Measurements from ENCODE around the gene LCE1A. TPM values are rescaled to one million over a fixed set of nuclear protein-coding genes. Genes with fewer than 3 reads are reported as not detected.
A peak's percentile ranks its signal among the peaks of the same experiment; 100 is the strongest.

The LCE1A gene
- total RNA-seq: not detected

DNA sequence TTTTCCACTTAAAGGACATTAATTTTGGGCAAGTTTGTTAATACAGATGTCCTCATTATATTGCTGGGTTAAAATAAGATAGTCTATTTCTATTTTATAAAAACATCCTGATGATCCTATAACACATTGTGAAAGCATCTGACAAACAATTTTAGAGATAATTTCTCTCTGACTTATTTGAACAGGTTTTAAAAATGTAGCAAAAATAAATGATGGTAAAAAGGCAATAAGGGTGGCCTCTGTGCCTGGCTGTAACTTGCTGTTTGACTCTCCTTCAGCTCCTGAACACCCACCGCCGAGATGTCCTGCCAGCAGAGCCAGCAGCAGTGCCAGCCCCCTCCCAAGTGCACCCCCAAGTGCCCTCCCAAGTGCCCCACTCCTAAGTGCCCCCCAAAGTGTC is at the start of gene LCE1A:
Gene LCE1A, plus strand, starts transcription at position 301 of the 400 bp plus-strand sequence. Its CDS starts 0 bp downstream, at position 301.
- DNase-seq: no peak

DNA sequence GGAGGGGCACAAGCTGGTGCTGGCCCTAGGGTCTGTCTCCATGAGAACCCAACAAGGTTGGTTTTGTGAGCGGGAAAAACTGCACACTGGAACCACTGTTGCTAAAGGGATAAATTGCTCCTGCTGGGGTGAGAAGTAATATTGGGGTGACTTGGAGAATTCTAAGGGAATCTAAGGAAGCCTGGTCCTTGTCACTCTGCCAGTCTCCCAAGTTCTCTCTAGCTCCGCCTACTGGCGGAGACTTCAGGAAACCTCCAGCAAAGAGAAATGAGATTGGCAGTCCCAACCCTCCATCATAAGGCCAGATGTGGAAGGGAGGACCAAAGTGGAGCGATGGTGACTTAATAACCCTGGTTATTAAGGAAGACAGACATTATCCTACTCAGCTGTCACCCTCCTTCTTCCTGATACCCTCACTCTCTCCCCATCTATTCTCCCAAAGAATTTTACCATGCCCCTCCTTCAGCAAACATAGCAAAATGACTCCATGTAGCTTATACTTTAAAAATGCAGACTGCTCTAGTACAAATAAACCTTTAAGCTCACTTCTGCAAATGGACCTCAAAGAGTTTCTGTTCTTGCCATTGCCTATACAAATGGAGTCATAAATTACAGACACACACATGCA is 49.6 kb upstream of the LCE1A start:
- no peak for DNase-seq

- no peak for DNase-seq
These were observed 44.2 kb upstream of the LCE1A start for GRCh38 chr1:152783095-152783494.

DNA sequence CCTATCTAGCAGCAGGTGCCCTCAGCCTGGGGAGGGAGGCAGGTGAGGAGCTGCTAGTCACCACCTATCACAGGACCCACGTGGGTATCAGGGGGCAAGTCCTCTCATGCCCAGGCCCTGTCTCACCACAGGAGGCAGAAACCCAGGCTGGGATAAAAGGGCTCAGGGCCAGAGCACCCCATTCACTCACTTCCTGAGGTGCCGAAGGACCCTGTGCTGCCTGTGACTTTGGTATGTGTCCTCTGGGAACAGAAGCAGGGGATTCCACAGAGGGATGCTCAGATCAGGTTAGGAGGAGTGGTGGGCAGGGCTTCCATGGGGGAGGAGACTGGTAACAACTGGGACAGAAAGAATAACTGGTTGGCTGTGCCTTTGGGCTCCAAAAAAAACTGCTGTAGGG is 41.2 kb upstream of the LCE1A start, which contains the start of gene LCE1E:
Gene LCE1E, plus strand, starts transcription at position 181 of the 400 bp plus-strand sequence. CDS start 1,043 bp downstream, outside the sequence.
- DNase-seq: no peak

GRCh38 chr1:152795686-152796085 is 31.6 kb upstream of the LCE1A start:
- no peak for DNase-seq

GRCh38 chr1:152796421-152796820 is 30.9 kb upstream of the LCE1A start, which contains the start of gene LCE1D:
LCE1D (plus strand) TSS chr1:152796721; CDS start chr1:152797795, 1,074 bp downstream.
- no peak for DNase-seq

- DNase-seq: no peak
These were observed 25.9 kb upstream of the LCE1A start for GRCh38 chr1:152801333-152801732.

DNA sequence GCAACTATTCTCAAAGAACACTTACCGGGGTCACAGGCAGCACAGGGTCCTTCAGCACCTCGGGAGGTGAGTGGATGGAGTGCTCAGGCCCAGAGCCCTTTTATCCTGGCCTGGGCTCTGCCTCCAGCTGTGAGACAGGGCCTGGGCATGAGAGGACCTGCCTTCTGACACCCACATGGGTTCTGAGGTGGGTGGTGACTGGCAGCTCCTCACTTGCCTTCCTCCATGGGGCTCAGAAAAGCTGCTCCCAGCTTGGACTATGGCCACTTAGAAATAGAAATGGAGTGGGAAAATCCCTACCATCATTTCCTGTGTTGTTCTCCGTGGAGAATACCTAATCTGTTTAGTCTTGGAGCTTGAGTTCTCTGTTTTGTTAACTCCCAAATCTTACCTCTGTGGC is 20.7 kb upstream of the LCE1A start, which contains the start of gene LCE1C:
Gene LCE1C, minus strand, starts transcription at position 76 of the 400 bp plus-strand sequence. CDS start 1,173 bp downstream, outside the sequence.
- DNase-seq: no peak

- no peak for DNase-seq
These were observed 16.2 kb upstream of the LCE1A start for GRCh38 chr1:152811050-152811449.

DNA sequence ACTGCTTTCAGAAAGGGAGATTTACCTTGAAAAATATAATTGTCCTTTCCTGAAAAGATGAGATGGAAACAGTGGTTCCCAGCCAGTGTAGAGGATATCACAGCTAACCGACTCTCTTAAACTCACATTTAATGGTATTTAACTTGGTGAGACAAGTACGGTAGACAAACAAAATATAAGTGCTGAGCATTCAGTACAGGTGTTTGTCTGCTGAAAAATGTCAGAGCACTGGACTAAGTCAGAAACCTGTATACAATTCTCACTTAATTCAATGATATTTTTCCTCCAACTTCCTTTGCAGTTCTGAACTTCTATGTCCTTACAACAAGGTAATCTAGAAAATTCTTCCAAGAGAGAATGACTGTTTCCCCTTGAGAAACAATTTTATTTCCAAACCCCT is 15.6 kb upstream of the LCE1A start, which contains the start of gene LCE1B:
Gene LCE1B, plus strand, starts transcription at position 301 of the 400 bp plus-strand sequence. CDS start 476 bp downstream, outside the sequence.
- no peak for DNase-seq

GRCh38 chr1:152817309-152817708 is 10.0 kb upstream of the LCE1A start:
- DNase-seq: no peak

DNA sequence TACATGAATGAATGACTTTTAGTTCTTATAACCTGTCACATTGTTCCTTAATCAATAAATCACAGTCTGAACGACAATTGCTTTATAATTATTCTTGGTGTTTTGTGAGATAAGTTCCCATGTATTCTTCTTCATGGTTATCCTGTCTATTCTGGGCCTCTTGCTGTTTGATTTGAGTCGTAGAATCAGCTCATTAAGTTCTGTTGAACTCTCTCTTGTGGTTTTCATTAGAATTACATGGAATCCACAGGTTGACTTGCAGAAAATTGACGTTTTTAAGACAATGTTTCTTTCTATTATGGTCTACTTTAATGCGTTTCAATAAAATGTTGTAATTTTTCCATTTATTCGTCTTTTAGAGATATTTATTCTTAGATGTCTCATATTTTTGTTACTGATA is 4.0 kb upstream of the LCE1A start:
- DNase-seq: no peak

DNA sequence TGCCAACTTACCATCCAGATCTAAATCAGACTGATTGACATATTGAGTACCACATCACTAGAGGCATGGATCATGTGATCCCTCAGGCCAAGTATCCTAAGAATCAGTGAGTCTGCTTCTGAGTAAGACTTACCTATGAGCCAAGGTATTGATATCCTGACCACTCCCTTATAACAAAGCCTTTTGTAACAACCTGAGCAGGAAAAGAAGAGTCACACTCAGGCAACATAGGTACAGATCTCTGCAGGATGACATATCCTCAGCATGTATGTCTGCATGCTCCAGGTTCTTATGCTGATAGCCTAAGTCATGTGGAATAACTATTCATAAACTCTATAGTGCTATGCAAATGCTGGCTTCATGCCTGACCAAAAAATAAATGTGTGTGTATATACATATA is 2.3 kb upstream of the LCE1A start:
- DNase-seq: no peak

GRCh38 chr1:152836870-152837269 is 9.6 kb downstream of the LCE1A start:
- no peak for DNase-seq

GRCh38 chr1:152842556-152842955 is 15.3 kb downstream of the LCE1A start, which contains the start of gene LCE6A:
LCE6A (plus strand) TSS chr1:152842856; CDS start chr1:152843521, 665 bp downstream.
- DNase-seq: peak; percentile 18

GRCh38 chr1:152855661-152856060 is 28.4 kb downstream of the LCE1A start:
- DNase-seq: no peak

GRCh38 chr1:152858062-152858461 is 30.8 kb downstream of the LCE1A start:
- no peak for DNase-seq

- no peak for DNase-seq
These were observed 32.4 kb downstream of the LCE1A start, which contains the start of gene LCE7A for GRCh38 chr1:152859696-152860095. LCE7A (plus strand) TSS chr1:152859996; CDS start chr1:152860698, 702 bp downstream.

- DNase-seq: no peak
These were observed 32.9 kb downstream of the LCE1A start for GRCh38 chr1:152860129-152860528.

DNA sequence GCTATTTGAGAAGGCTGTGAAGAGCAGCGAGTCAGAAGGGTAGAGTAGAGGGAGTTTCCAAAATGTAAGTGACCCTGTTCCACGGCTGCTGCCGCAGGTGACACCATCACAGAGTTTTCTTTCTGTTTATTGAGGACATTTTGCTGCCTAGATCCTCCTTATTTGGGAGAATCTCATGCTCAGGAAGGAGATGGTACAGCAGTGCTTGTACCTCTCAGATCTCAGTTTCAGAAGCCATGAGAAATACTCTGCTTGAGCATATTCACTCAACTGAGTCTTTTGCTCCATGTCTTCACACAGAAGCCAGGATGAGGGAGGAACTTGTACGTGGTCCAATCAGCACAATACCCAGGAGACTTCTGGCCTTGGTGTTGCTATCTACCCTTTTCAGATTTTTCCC is 34.1 kb downstream of the LCE1A start:
- no peak for DNase-seq

GRCh38 chr1:152864443-152864842 is 37.2 kb downstream of the LCE1A start:
- DNase-seq: no peak

- no peak for DNase-seq
These were observed 39.0 kb downstream of the LCE1A start for GRCh38 chr1:152866321-152866720.

DNA sequence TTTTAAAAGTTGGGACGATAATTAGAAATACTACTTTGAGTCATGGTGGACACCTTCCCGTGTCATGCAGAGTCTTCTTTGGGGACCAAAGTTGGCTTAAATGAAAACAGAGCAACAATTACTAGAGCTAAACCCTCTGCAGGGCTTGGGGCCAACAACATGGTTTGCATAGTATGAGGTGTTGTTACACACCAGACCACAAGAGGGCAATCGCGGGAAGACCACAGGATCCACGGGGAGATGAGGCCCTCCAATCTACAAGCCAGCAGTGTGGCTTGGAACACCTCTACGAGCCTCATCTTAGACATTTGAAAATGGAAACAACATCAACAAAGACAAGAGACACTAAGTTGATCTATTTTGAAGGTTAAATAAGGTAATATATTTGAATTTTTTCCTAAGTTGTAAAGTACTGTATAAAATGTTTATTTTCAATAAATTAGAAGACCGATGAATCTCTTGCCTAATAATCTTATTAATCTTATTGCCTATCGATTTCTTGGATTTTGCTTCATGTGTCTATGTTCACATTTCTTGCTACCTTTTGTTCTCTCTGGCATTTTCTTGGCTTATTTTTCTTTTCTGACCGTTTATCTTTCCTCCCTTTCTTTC is 42.6 kb downstream of the LCE1A start:
- DNase-seq: peak; percentile 89

All from tongue (tissue), 2 donors.